C4-2B (cell line): Measurements from ENCODE around the gene CASP10.
A peak's percentile ranks its signal among the peaks of the same experiment; 100 is the strongest.

Experiments used
- ZFX ChIP-seq: fragments of 450-650 bp; IDR thresholded peaks from 2 replicates; pipeline ENCODE4 v1.6.1; 2017
- TF ChIP-seq, protein P1 (sequence below): fragments of 450-650 bp; conservative IDR thresholded peaks from 2 replicates; pipeline ENCODE4 v1.5.1; 2017; ENCODE audit warnings: mild to moderate bottlenecking

GRCh38 chr2:201235860-201236811 is 53.2 kb downstream of the CASP10 start:
- TF ChIP-seq, protein P1, sequence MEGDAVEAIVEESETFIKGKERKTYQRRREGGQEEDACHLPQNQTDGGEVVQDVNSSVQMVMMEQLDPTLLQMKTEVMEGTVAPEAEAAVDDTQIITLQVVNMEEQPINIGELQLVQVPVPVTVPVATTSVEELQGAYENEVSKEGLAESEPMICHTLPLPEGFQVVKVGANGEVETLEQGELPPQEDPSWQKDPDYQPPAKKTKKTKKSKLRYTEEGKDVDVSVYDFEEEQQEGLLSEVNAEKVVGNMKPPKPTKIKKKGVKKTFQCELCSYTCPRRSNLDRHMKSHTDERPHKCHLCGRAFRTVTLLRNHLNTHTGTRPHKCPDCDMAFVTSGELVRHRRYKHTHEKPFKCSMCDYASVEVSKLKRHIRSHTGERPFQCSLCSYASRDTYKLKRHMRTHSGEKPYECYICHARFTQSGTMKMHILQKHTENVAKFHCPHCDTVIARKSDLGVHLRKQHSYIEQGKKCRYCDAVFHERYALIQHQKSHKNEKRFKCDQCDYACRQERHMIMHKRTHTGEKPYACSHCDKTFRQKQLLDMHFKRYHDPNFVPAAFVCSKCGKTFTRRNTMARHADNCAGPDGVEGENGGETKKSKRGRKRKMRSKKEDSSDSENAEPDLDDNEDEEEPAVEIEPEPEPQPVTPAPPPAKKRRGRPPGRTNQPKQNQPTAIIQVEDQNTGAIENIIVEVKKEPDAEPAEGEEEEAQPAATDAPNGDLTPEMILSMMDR, result peak; percentile 53
- no peak for TF ChIP-seq ZFX
